Omental fat pad (tissue), 4 donors: Measurements from ENCODE around the gene NDUFA8. TPM values are rescaled to one million over a fixed set of nuclear protein-coding genes. Genes with fewer than 3 reads are reported as not detected.

ENCODE experiments used
- ATAC-seq: fragments of 150-250 bp; one replicate; pipeline ENCODE4 v1.9.1; 2016; ENCODE audit warnings: mild to moderate bottlenecking, moderate library complexity; ENCODE audit not compliant: low FRiP score
- DNase-seq: peaks from one replicate; pipeline ENCODE4 v3.0.0-alpha.2; 2019; ENCODE audit warnings: low spot score
- total RNA-seq, 4 donors: library from RNA; depleted of rRNA; stranded (reverse); fragments of >200 nt; gene quantifications; one replicate each; pipeline ENCODE4 v1.1.0, GENCODE V29; 2016
- TF ChIP-seq, protein P1 (sequence below), 3 donors: fragments of 450-650 bp; IDR thresholded peaks; one replicate each; pipeline ENCODE4 v1.5.1; 2016 to 2017; ENCODE audit warnings: antibody characterized with exemption in 3 of 3, mild to moderate bottlenecking in 3 of 3, moderate library complexity in 2 of 3

NDUFA8 gene
- total RNA-seq, 4 donors from 2014 or later, result 22.8 to 41.7 (median 30.0) TPM

DNA sequence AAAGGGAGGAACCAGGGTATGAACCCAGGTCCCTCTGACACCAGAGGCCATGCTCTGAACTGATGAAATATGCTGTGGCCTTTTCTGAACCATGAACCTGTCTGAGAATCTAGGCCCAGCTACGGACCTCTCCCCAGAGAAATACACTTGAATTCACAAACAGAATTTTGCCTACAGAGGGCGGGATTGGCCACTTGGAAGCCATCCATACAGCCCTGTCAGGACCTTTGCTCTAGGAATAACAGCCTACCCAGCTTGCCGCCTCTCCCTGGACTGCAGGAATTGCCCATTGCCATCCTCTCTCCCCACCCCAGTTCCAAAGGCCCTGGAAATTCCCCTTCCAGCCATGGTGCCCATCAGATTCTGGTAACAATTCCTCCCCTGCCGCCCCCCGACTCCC is 26.7 kb upstream of the NDUFA8 start:
- ATAC-seq (no peak), DNase-seq (no peak)
- TF ChIP-seq, protein P1, sequence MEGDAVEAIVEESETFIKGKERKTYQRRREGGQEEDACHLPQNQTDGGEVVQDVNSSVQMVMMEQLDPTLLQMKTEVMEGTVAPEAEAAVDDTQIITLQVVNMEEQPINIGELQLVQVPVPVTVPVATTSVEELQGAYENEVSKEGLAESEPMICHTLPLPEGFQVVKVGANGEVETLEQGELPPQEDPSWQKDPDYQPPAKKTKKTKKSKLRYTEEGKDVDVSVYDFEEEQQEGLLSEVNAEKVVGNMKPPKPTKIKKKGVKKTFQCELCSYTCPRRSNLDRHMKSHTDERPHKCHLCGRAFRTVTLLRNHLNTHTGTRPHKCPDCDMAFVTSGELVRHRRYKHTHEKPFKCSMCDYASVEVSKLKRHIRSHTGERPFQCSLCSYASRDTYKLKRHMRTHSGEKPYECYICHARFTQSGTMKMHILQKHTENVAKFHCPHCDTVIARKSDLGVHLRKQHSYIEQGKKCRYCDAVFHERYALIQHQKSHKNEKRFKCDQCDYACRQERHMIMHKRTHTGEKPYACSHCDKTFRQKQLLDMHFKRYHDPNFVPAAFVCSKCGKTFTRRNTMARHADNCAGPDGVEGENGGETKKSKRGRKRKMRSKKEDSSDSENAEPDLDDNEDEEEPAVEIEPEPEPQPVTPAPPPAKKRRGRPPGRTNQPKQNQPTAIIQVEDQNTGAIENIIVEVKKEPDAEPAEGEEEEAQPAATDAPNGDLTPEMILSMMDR (IDR thresholded peaks at IDR 0.05), result no peak

DNA sequence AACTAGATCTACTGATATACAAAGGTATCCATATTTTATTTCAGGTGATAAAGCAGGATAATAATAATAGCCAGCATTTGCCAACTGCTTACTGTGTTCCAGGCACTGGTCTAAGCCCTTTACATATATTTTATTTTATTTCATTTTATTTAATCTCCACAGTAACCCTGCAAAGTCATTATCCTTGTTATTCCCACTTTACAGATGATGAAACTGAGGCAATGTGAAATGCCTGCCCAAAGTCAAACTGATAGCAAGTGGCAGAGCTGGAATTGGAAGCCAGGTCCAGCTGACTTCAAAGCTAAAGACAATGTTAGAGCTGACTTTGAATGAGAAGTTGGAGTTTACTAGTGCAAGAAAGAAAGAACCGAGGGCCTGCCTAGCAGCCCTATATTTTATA is 25.0 kb upstream of the NDUFA8 start:
- ATAC-seq (no peak), DNase-seq (no peak)
- TF ChIP-seq, protein P1 (IDR thresholded peaks at IDR 0.05), result no peak

DNA sequence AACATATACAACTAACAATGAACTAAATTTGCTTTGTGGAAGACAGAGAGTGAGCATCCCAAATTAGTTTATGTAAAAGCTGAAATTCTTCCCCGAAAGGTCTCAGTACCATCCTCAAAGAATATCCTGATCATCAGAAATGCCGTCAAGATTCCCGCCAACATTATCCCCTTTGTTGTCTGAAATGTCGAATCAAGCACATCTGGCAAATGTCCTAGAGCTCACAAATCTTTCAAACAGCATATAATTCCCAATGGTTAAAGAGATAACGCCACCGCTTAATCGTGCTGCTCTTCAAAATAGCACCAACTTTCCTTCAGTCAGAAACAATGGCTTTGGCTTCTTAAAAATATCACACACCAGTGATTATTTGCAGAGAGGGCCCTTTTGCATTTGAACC is 23.9 kb upstream of the NDUFA8 start:
- ATAC-seq (no peak), DNase-seq (no peak)
- TF ChIP-seq, protein P1 (IDR thresholded peaks at IDR 0.05), result no peak

DNA sequence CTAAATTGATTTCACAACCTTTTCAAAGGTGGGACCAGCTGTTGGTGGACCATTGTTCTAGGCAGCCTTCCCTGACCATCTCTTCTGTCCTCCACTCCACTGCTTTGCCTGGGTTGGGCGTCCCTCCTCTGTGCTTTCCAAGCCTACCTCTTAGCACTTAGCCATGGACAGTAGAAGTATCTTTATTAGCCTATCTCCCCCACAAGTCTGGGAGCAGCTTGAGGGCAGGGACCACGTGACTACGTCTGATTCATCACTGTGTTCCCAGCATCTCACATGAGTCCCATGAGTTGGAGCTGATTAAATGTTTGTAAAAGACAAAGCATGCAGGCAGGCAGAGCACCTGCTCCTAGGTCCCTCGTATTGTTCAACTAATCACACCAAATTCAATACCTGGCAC is 21.1 kb upstream of the NDUFA8 start:
- ATAC-seq (peak; percentile 41), DNase-seq (no peak)

DNA sequence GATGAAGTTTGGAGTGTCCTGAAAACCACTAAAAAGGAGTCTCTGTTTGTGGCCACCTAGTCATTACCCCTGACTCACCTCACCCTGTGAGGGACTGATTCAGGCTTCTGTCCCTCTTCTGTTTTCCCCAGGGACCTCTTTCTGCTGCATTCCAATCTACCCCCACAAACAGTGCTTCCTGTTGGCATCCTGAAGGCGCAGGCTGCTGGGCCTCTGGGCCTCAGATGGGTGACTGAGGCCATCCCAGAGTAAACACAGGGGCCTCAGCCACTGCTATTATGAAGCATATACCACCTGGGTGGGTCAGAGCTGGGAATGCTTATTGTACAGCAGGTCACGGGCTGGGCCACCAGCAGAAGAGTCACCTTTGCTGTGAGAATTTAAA is 20.1 kb upstream of the NDUFA8 start:
- DNase-seq, result no peak
- TF ChIP-seq, protein P1 (IDR thresholded peaks at IDR 0.05), result no peak
- no peak for ATAC-seq

More for the DNA sequence above, 21.1 kb upstream of the NDUFA8 start:
- TF ChIP-seq, protein P1 (IDR thresholded peaks at IDR 0.05), result no peak

DNA sequence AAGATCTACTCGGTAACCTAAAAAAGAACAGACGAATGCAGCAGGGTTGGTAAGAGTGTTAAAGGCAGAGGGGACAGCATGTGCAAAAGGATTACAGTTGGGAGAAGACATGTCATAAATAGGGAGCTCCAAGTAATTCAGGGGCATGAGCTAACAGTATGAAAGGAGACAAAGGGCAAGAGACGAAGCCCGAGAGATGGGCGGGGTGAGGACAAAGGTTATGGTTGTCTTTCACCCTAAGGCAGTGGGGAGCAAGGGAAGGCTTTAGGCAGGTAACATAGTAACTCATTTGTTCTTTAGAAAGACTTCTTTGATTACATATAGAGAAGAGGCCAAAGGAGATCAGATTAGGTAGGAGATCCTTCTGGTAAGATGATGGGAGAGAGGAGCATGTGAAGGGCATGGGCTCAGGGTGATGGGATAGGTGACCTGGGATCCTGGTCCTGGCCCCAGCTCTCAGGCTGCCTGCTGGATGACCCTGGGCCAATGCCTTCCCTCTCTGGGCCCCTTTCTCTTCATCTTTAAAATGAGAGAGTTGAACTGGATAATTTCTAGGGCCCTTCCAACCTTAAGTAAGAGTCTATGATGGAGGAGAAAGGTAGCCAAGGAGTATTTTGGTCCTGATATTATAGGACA is 19.6 kb upstream of the NDUFA8 start:
- ATAC-seq (no peak), DNase-seq (no peak)
- TF ChIP-seq, protein P1 (IDR thresholded peaks at IDR 0.05), result no peak

DNA sequence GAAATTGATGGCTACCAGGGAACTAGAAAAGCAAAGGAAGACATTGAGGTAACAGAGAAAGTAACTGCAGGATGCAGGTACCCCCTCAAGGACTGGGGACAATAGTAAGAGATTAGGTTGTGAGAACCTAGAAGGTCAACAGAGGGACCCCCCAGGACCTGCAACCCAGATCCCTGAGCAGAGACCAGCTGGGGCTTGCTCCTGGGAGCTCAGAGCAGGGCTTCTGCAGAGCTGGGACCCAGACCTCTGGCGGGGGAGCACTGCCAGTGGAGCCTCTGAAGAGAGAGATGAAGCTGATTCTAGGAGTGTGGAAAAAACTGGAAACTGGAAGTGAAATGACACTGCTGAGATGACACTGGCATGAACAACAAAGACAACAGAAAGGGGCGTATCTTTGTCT is 17.3 kb upstream of the NDUFA8 start:
- TF ChIP-seq, protein P1 (IDR thresholded peaks at IDR 0.05), result no peak
- ATAC-seq (no peak), DNase-seq (no peak)
